H54 (cell line): ENCODE measurements around the gene RAB5A.
"Not testable (repeated sequence)": the region's sequence is repeated elsewhere in the genome, so short reads cannot be mapped to it uniquely, and the experiment has no call there.

ENCODE experiments used
- DNase-seq: peaks from one replicate; pipeline ENCODE4 v3.0.0; 2011; ENCODE audit warnings: low spot score, mixed read lengths; ENCODE audit not compliant: insufficient read length
- FAIRE-seq: peaks from 3 replicates; lab custom pipeline; 2011; peaks lifted over from hg19 to GRCh38; lab: Jason Lieb, UNC
- POLR2A ChIP-seq: IDR thresholded peaks from 2 replicates; pipeline ENCODE4 v1.6.1; 2011; ENCODE audit warnings: low read depth, mild to moderate bottlenecking, low read length

The RAB5A gene

GRCh38 chr3:20027136-20027535 lies 80.2 kb downstream of the RAB5A start:
- no peak for DNase-seq
- no peak for TF ChIP-seq POLR2A
- no peak for FAIRE-seq

DNA sequence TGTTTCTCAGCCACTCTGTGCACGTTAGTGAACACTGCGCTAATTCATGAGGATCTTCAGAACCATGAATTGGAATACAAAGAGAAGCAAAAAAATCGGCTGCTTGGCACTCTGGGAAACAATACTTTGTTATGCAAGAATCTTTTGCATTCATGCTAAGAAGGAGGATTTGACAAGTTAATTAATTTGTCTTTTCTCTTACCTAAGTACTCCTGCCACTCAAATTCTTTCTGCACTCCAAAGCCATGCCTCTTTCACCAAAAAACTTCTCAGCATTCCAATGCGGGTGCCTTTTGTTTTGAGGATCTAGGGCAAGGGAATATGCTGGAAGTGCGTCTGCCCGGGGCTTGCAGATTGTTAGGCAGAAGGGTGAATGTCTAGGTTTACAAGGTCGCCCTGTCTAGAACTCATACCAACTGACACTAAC lies 82.0 kb downstream of the RAB5A start:
- FAIRE-seq (no peak), DNase-seq (no peak)
- TF ChIP-seq POLR2A, result no peak

- FAIRE-seq, DNase-seq: not testable (repeated sequence)
Measured at GRCh38 chr3:20031939-20032338, 85.0 kb downstream of the RAB5A start.
